ENCODE measurements around the gene RHD.
"Not testable (repeated sequence)": the region's sequence is repeated elsewhere in the genome, so short reads cannot be mapped to it uniquely, and the experiment has no call there.

Gene RHD

DNA sequence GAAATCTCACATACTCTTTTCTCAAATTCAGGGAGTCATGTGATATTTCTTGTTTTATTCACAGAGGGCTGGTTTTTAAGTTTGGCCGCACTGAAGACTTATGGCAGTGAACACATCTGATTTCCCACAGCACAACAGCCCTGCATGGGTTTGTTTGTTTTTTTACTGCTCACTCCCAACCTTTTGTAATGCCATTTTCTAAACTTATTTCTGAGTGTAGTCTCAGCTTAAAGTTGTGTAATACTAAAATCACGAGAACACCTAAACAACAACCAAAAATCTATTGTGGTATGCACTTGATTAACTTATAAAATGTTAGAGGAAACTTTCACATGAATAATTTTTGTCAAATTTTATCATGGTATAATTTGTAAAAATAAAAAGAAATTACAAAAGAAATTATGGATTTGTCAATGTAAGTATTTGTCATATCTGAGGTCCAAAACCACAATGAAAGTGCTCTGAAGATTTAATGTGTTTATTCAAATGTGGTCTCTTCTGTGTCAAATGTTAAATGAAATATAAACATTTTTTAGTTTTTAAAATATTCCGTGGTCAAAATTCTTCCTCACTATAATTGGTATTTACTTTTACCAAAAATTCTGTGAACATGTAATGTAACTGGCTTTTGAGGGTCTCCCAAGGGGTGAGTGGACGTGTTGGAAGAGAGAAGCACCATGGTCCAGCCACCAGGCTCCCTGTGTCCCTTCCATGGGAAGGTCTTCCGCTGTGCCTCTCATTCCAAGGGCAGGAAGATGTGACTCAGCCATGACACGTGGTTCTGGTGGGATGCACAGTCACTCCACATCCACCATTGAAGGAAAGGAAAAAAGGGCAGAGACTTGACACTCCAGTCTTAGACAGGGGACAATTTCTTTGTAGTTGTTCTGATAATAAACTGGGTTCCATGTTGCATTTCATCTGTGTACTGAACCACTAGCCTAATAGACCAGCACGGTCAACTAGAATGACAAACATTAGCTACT, 88.6 kb downstream of the RHD start:
- DNase-seq, result no peak

DNA sequence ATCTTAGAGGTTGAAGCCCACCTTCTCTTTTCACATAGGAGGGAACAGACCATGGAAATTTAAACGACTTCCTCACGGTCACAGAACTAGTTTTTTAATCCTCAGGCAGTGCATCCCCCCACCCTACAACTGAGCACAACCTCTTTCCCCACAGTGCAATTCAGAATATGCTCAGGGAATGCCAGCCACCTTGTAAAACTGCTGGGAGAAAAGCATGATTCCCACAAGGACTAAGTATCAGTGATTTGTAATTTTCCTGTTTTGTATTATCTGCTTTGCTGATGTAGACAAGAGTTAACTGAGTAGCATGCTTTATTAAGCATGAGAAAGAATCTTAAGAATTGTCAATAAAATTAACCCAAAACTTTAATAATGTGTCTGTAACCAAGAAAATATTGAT, 89.6 kb downstream of the RHD start:
- DNase-seq, result no peak

DNA sequence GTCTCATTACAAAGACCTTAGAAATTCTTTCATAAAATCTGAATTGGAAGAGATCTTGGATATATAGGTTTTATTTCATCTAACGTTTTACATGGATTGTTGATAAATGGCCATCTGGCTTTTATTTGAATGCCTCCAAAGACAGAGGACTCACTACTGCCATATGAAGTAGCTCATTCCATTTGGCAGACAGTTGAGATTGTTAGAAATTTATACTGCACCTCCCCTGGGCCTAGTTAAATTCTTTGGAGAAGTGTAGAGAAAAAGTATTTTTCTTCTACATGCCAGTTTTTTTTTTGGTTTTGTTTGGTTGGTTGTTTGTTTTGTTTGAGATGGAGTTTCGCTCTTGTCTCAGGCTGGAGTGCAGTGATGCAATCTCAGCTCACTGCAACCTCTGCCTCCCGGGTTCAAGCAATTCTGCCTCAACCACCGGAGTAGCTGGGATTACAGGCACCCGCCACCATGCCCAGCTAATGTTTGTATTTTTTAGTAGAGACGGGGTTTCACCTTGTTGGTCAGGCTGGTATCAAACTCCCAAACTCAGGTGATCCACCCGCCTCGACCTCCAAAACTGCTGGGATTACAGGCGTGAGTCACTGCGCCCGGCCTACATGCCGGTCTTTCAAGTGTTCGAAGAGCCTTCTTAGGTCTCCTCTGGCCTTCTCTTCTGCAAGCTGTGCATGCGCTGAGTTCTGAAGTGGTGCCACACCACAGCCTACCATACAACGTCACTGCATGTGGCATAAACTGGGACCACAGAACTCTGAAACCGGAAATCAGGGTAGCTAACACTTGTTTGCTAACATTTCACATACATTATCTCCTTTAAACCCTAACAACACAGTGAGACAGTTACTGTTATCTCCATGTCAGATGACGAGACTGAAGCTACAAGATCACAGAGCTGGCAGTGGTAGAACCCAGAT, 90.6 kb downstream of the RHD start:
- not testable (repeated sequence) for DNase-seq

DNA sequence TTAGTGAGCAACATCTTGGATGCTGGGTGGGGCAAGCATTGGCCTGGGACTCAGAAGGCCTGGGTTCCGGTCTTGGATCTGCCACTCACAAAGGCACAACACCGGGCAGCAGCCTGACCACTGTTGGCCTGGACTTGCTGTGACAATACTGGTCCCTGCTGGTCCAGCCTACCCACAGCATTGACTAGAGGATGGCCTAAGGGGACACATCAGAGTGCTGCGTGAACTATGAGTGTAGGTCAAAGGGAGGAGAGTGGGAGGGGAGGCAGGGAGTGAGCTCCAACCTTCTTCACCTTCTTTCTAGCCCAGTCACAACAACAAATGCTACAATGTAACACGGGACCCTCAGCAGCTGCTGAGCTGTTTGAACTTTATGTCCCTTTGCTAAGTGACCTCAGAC, 96.9 kb downstream of the RHD start:
- no peak for DNase-seq

DNA sequence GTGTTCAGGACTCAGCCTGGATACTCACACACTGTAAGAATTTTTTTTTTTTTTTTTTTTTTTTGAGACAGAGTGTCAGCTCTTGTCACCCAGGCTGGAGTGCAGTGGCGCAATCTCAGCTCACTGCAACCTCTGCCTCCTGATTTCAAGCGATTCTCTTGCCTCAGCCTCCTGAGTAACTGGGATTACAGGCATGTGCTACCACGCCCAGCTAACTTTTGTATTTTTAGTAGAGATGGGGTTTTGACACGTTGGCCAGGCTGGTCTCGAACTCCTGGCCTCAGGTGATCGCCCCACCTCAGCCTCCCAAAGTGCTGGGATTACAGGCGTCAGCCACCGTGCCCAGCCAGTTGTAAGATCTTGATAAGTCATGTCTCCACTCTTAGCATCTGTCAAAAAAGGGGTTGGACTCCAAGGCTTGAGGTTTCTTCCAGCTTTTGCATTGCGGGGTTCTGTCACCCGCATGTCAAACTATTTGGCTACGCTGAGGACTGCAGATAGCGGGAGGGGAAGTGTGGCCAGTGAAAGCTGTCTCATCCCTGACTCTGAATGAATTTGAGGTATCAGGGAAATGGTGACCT, 97.5 kb downstream of the RHD start:
- DNase-seq, result not testable (repeated sequence)

DNA sequence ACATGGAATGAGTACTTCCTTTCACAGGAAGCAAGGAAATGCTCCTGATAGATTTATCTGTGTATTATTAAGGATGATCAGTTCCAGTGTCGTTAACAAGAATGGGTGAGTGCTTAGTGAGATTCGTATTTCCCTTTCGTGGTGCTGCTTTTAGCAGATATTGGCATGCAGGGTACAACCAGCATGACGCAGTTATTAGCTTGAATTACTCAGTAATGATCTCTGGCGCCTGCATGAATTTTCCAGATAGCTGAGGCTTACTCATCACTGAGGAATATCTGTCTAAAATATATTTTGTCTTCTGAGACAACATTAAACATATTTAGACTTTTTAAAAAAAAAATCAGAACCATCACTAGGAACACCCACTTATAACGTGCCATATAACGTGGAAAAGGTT, 99.4 kb downstream of the RHD start:
- DNase-seq, result not testable (repeated sequence)

DNA sequence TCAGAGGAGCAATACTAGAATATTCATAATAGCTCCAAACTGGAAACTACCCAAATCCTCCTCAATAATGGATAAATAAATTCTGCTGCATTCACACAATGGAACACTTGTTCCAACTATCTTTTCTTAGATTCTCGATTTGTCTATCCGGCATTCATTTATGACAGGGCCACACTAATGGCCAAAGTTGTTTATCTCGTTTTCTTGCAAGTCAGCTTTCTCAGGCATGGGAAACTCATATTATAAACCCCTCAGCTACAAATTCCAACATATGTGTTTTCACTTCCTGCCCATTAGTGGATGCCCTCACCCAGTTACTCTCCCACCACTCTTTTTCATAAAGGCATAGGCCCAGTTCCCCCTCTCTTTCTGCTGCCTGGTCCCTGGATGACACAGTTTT, 106.1 kb downstream of the RHD start:
- DNase-seq, result not testable (repeated sequence)

Measured in kidney glomerular epithelial cell (primary cell).